ENCODE data around the gene OSBPL7. TPM values are rescaled to one million over a fixed set of nuclear protein-coding genes. Genes with fewer than 3 reads are reported as not detected.
A peak's percentile ranks its signal among the peaks of the same experiment; 100 is the strongest.

OSBPL7 gene
- total and polyA plus RNA-seq, 2 of the 13 experiments (the other 11 are each of a cell fraction or from before 2014, with no cell fraction given), result 4.7 to 6.6 TPM

- TF ChIP-seq ZNF280D (CRISPR knock-in tag; IDR thresholded peaks at IDR 0.05) (no peak), MYC (CRISPR knock-in tag; IDR thresholded peaks at IDR 0.05; ENCODE audit: borderline replicate concordance) (peak; percentile 78), ARNT (IDR thresholded peaks at IDR 0.05) (no peak), ZBTB7B (CRISPR knock-in tag; IDR thresholded peaks at IDR 0.05) (peak; percentile 95), ZNF605 (CRISPR knock-in tag; IDR thresholded peaks at IDR 0.05) (peak; percentile 85; the same call in 1 of the 2 replicates), HOMEZ (CRISPR knock-in tag; IDR thresholded peaks at IDR 0.05; ENCODE audit: low read depth) (no peak), SRSF4 (IDR thresholded peaks at IDR 0.05; ENCODE audit: low read depth, low read length, poor library complexity, severe bottlenecking) (no peak), SCMH1 (CRISPR knock-in tag; IDR thresholded peaks at IDR 0.05; ENCODE audit: borderline replicate concordance) (no peak), NR2F2 (IDR thresholded peaks at IDR 0.05; ENCODE audit: borderline replicate concordance, low read depth) (no peak), HNF4G (IDR thresholded peaks at IDR 0.05; ENCODE audit: borderline replicate concordance, low read depth, low read length) (no peak; the same call in 1 of the 2 replicates), HNF4G (CRISPR knock-in tag; IDR thresholded peaks at IDR 0.05; ENCODE audit: borderline replicate concordance, low read depth) (no peak), CENPX (CRISPR knock-in tag; IDR thresholded peaks at IDR 0.05) (no peak), SNAPC2 (CRISPR knock-in tag; IDR thresholded peaks at IDR 0.05) (0 out of 2 replicates have a peak, but pooled peaks have one; percentile 18), RBM22 (optimal IDR thresholded peaks at IDR 0.05; ENCODE audit: low read length) (no peak), NR1H2 (CRISPR knock-in tag; IDR thresholded peaks at IDR 0.05; ENCODE audit: borderline replicate concordance, low read depth) (no peak), ZNF20 (CRISPR knock-in tag; IDR thresholded peaks at IDR 0.05) (0 out of 2 replicates have a peak, but pooled peaks have one; percentile 65), PHF20 (CRISPR knock-in tag; IDR thresholded peaks at IDR 0.05) (peak; percentile 70), MIXL1 (CRISPR knock-in tag; IDR thresholded peaks at IDR 0.05) (no peak), TAF1 (CRISPR knock-in tag; IDR thresholded peaks at IDR 0.05) (peak; percentile 63), ZHX1 (CRISPR knock-in tag; IDR thresholded peaks at IDR 0.05; ENCODE audit: low read depth) (no peak), ZMYM4 (CRISPR knock-in tag; IDR thresholded peaks at IDR 0.05) (peak; percentile 62; the same call in 1 of the 2 replicates), HNRNPL (IDR thresholded peaks at IDR 0.05; ENCODE audit: low read depth, low read length) (peak; percentile 77; the same call in 1 of the 2 replicates), HOXA7 (CRISPR knock-in tag; IDR thresholded peaks at IDR 0.05) (no peak), KDM2A (CRISPR knock-in tag; IDR thresholded peaks at IDR 0.05; ENCODE audit: borderline replicate concordance, low read depth) (peak; percentile 54; the same call in 1 of the 2 replicates)
Observed at GRCh38 chr17:47840742-47841487, 19.3 kb upstream of the OSBPL7 start, which contains the start of gene SCRN2 (continued).

Data from HepG2 (cell line).